NCI-H345 treated with DMSO at 0.1 percent for 48 hours (cell line): ENCODE results near the gene FGF14.

Source experiments
- DNase-seq: peaks from one replicate; lab custom pipeline; 2025; ENCODE audit not compliant: unreplicated experiment; lab: John Stamatoyannopoulos, UW

Gene FGF14

GRCh38 chr13:101996954-101997353 lies 404.9 kb downstream of the FGF14 start:
- peak; percentile 75 for DNase-seq

GRCh38 chr13:101989798-101990350 lies 412.0 kb downstream of the FGF14 start:
- no peak for DNase-seq

- no peak for DNase-seq
Observed at GRCh38 chr13:101988140-101988539, 413.7 kb downstream of the FGF14 start.

- no peak for DNase-seq
Observed at GRCh38 chr13:101986316-101986715, 415.5 kb downstream of the FGF14 start.

- DNase-seq, result no peak
Observed at GRCh38 chr13:101985321-101985720, 416.5 kb downstream of the FGF14 start.

GRCh38 chr13:101982903-101983302 lies 418.9 kb downstream of the FGF14 start:
- peak; percentile 76 for DNase-seq

GRCh38 chr13:101979825-101980224 lies 422.0 kb downstream of the FGF14 start:
- peak; percentile 49 for DNase-seq

- no peak for DNase-seq
Observed at GRCh38 chr13:101978552-101979315, 423.1 kb downstream of the FGF14 start.

- no peak for DNase-seq
Observed at GRCh38 chr13:101977475-101977874, 424.4 kb downstream of the FGF14 start.

- no peak for DNase-seq
Observed at GRCh38 chr13:101972191-101972590, 429.7 kb downstream of the FGF14 start.

- no peak for DNase-seq
Observed at GRCh38 chr13:101970341-101970740, 431.5 kb downstream of the FGF14 start.

GRCh38 chr13:101967781-101968180 lies 434.1 kb downstream of the FGF14 start:
- no peak for DNase-seq

GRCh38 chr13:101967216-101967615 lies 434.6 kb downstream of the FGF14 start:
- no peak for DNase-seq

GRCh38 chr13:101965096-101965495 lies 436.8 kb downstream of the FGF14 start:
- no peak for DNase-seq

- no peak for DNase-seq
Observed at GRCh38 chr13:101959016-101959415, 442.8 kb downstream of the FGF14 start.

GRCh38 chr13:101955764-101956163 lies 446.1 kb downstream of the FGF14 start:
- no peak for DNase-seq

- no peak for DNase-seq
Observed at GRCh38 chr13:101951114-101951513, 450.7 kb downstream of the FGF14 start.

- no peak for DNase-seq
Observed at GRCh38 chr13:101949681-101950080, 452.2 kb downstream of the FGF14 start.

GRCh38 chr13:101946401-101946800 lies 455.4 kb downstream of the FGF14 start:
- no peak for DNase-seq

- DNase-seq, result no peak
Observed at GRCh38 chr13:101945435-101945834, 456.4 kb downstream of the FGF14 start.

GRCh38 chr13:101944521-101944920 lies 457.3 kb downstream of the FGF14 start:
- DNase-seq, result peak; percentile 37

GRCh38 chr13:101942535-101943157 lies 459.2 kb downstream of the FGF14 start:
- DNase-seq, result no peak
